Measurements from ENCODE around the gene CCDC169. TPM values are rescaled to one million over a fixed set of nuclear protein-coding genes. Genes with fewer than 3 reads are reported as not detected.
"Not testable (repeated sequence)": the region's sequence is repeated elsewhere in the genome, so short reads cannot be mapped to it uniquely, and the experiment has no call there.

CCDC169 gene
- total RNA-seq, 2 donors from 2014 or later: not detected

DNA sequence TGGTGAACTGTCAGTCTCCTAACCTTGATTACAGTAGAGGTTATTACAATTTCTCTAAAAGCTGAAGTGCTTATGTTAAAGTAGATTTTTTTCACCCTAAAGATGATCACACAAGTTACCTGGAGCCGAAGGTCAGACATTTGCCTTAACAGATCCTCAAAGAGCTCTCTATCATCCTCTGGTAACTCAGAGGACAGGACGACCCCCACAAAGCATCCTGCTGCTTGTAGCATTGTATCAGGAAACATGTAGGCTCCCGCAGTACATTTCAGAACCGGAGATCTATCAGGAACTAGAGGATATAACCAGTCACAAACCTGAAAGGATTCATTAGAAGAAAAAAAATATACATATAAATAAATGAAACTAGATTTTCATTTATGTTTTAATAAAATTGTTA lies 33.7 kb upstream of the CCDC169 start:
- Mint-ChIP-seq H3K27me3 (no peaks in the 10 kb centered on the region), H3K4me3 (no peak overlapping the region), H3K4me1 (ENCODE audit: low read depth in 2 of 2) (peaks cover 9 to 15% of the 10 kb centered on the region in 2 donors), H3K9me3 (no peaks in the 10 kb centered on the region), H3K27ac (peak overlapping the region in 1 of 2 donors; percentile 36), H3K36me3 (peaks cover 12% of the 10 kb centered on the region)
- DNase-seq (ENCODE audit: low spot score) (no peak), ATAC-seq (no peak)

DNA sequence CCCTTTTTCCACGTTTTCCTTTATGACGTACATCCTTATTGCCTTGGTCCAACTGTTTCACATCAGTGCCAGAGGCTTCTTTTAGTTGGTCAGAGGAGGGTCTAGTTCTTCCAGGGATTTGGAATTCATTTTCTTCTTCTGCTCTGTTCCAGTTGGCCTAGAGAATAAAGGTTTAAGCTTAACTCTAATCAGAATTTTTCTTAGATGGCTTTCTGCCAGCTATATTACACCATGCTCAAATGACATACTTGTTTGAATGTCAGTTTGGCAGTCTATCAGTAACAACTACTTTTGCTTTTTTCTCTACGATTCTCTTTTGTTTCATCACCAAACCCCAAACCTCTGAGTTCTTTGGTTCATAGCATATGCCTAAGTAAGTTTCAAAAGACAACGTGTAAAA lies 31.7 kb upstream of the CCDC169 start:
- no peaks in the 10 kb centered on the region for H3K9me3 Mint-ChIP-seq
- ATAC-seq (no peak), DNase-seq (ENCODE audit: low spot score) (no peak)
- H3K4me3 Mint-ChIP-seq: no peak overlapping the region
- H3K27ac Mint-ChIP-seq: no peak overlapping the region
- peaks cover 16% of the 10 kb centered on the region for H3K36me3 Mint-ChIP-seq
- no peaks in the 10 kb centered on the region for H3K27me3 Mint-ChIP-seq
- H3K4me1 Mint-ChIP-seq (ENCODE audit: low read depth in 2 of 2): peaks cover 9 to 11% of the 10 kb centered on the region in 2 donors

DNA sequence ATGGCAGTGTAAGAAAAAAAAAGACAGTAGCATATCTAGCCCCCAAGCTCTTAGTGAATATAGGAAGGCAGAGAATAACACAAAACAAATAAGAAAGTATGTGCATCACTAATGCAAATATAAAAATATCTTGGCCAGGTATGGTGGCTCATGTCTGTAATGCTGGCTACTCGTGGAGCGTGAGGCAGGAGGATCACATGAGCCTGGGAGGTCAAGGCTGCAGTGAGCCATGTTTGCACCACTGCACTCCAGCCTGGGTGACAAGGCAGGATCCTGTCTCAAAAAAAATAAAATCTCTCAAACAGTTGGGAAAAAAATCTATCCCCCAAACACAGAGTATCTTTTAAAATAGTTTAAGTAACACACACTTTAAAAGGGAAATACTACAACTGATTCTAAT lies 31.2 kb upstream of the CCDC169 start:
- Mint-ChIP-seq H3K4me3 (no peak overlapping the region), H3K36me3 (peaks cover 17% of the 10 kb centered on the region), H3K4me1 (ENCODE audit: low read depth in 2 of 2) (peaks cover 4 to 6% of the 10 kb centered on the region in 2 donors), H3K9me3 (no peaks in the 10 kb centered on the region), H3K27me3 (no peaks in the 10 kb centered on the region), H3K27ac (no peak overlapping the region)
- ATAC-seq: no peak
- no peak for DNase-seq (ENCODE audit: low spot score)

DNA sequence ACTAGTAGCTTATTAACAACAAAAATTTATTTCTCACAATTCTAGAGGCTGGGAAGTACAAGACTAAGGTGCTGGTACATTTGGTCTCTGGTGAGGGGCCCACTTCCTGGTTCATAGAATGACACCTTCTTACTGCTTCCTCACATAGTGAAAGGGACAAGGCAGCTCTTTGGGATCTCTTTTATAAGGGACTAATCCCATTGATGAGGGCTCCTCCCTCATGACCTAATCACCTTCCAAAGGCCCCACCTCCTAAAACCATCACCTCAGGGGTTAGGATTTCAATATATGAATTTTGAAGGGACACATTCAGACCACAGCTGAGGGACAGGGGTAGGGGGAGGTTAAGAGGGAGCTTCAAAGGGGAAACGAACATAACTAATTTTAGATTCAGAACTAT lies 28.3 kb upstream of the CCDC169 start:
- Mint-ChIP-seq H3K36me3 (peaks cover 20% of the 10 kb centered on the region), H3K27me3 (no peaks in the 10 kb centered on the region), H3K27ac (peak overlapping the region in 1 of 2 donors; percentile 54), H3K9me3 (no peaks in the 10 kb centered on the region), H3K4me1 (ENCODE audit: low read depth in 2 of 2) (peaks cover 1% of the 10 kb centered on the region in 2 donors), H3K4me3 (no peak overlapping the region)
- ATAC-seq: no peak
- no peak for DNase-seq (ENCODE audit: low spot score)

DNA sequence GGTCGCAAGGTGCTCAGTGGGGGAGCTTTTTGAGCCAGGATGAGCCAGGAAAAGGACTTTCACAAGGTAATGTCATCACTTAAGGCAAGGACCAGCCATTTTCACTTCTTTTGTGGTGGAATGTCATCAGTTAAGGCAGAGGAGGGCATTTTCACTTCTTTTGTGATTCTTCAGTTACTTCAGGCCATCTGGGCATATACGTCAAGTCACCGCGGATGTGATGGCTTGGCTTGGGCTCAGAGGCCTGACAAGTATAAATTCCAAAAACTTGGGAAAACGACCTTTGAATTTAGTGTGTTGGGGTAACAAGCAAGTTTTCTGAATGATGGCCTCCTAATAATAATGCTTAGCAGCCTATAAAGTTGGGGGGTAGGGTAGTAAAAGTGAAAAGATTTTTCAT lies 27.3 kb upstream of the CCDC169 start:
- not testable (repeated sequence) for DNase-seq (ENCODE audit: low spot score); H3K27me3 Mint-ChIP-seq; ATAC-seq; H3K27ac Mint-ChIP-seq; H3K4me3 Mint-ChIP-seq; H3K9me3 Mint-ChIP-seq
- Mint-ChIP-seq H3K4me1 (ENCODE audit: low read depth in 2 of 2) (peaks cover 12% of the 10 kb centered on the region in 2 donors), H3K36me3 (peaks cover 19% of the 10 kb centered on the region)

DNA sequence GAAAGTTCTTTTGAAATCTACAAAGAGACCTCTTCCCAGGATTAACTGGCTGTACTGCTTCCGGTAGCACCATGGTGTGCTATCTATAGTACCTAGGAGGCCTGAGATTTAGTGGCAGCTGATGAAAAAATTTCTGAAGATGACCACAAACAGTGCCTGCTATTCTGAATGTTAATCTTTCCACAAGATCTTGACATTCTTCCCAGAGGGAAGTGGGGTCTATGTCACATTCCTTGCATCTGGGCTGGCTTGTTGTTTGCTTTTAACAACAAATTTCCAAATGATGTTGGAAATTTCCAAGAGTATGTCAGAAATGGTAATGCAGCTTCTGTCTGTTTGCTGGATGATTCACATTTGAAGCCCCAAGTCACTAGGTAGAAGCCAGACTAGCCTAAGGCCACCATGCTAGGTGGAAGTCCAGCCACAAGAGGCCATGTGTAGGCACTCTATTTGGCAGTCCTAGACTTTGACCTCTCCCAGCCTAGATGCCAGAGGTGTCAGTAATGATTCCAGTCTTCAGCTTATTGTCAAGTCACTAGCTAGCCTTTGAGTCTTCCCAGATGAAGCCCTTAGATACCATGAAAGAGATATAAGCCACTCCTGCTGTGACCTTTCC lies 26.4 kb upstream of the CCDC169 start:
- H3K36me3 Mint-ChIP-seq: peaks cover 25% of the 10 kb centered on the region
- no peak overlapping the region for H3K4me3 Mint-ChIP-seq
- DNase-seq (ENCODE audit: low spot score) (no peak), ATAC-seq (no peak)
- H3K9me3 Mint-ChIP-seq: no peaks in the 10 kb centered on the region
- H3K27me3 Mint-ChIP-seq: no peaks in the 10 kb centered on the region
- H3K4me1 Mint-ChIP-seq (ENCODE audit: low read depth in 2 of 2): peaks cover 19% of the 10 kb centered on the region in 2 donors
- H3K27ac Mint-ChIP-seq: no peak overlapping the region

DNA sequence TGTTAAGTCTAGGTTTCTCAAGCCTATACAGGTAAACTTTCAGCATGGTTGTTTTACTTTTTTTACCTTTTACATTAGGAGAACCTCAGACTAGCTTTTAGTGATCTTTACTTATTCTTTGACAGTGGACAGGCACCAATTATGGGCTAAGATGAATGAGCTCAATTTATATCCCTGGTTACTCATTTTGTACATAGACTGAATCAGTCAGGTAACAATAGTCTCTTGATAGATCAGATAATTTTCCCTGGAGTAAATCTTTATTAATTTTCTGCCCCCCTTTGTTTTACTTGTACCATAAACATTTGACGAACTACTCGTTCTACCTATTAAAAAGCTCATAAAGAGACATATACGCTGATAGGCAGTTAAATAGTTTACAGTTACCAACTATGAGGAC lies 25.8 kb upstream of the CCDC169 start:
- Mint-ChIP-seq H3K36me3 (peaks cover 21% of the 10 kb centered on the region), H3K27me3 (no peaks in the 10 kb centered on the region), H3K4me1 (ENCODE audit: low read depth in 2 of 2) (peaks cover 19% of the 10 kb centered on the region in 2 donors), H3K9me3 (no peaks in the 10 kb centered on the region), H3K4me3 (no peak overlapping the region), H3K27ac (no peak overlapping the region)
- ATAC-seq: no peak
- no peak for DNase-seq (ENCODE audit: low spot score)

DNA sequence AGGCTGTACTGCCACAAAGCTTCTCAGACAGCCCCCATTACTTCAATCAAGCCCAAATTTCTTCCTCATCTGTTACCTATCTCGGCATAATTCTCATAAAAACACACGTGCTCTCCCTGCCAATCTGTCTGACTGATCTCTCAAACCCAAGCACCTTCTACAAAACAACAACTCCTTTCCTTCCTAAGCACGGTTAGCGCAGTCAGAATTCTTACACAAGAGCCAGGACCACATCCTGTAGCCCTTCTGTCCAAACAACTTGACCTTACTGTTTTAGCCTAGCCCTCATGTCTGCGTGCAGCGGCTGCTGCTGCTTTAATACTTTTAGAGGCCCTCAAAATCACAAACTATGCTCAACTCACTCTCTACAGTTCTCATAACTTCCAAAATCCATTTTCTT lies 22.2 kb upstream of the CCDC169 start:
- H3K4me3 Mint-ChIP-seq: peak overlapping the region; percentile 26
- H3K9me3 Mint-ChIP-seq; ATAC-seq; H3K27me3 Mint-ChIP-seq; DNase-seq (ENCODE audit: low spot score): not testable (repeated sequence)
- H3K4me1 Mint-ChIP-seq (ENCODE audit: low read depth in 2 of 2): peaks cover 19 to 31% of the 10 kb centered on the region in 2 donors
- H3K36me3 Mint-ChIP-seq: peaks cover 18% of the 10 kb centered on the region
- H3K27ac Mint-ChIP-seq: peak overlapping the region; percentile 24 to 55

DNA sequence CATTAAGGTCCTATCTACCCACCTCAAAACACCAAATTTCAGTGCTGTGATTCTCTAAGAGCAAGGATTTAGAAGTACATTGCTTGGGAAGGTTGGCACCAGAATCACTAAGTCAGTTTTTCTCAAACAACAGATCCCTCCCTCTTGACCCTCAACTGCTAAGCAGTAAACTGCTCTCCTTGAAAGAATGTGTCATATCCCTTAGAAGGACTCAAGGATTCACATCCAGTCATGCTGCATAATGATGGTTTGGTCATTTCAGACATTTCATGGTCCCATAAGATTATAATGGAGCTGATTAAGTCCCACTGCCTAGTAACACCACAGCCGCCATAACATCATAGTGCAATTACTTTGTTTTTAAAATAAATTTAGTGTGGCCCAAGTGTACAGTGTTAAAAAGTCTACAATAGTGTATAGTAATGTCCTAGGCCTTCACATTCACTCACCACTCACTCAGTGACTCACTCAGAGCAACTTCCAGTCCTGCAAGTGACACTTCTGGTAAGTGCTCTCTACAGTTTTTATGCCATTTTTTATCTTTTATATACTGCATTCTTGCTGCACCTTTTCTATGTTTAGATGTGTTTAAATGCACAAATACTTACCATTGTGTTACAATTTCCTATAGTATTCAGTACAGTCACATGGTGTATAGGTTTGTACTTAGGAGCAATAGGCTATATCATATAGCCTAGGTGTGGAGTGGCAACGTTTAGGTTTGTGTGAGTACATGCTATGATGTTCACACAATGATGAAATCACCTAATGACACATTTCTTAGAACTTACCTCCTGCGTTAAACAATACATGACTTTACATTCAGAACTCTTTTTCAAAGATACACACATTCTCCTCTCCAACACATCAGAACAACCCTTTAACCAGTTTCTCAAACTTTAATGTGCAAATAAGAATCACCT lies 15.7 kb upstream of the CCDC169 start:
- Mint-ChIP-seq H3K4me1 (ENCODE audit: low read depth in 2 of 2) (peaks cover 8 to 25% of the 10 kb centered on the region in 2 donors), H3K36me3 (peaks cover 19% of the 10 kb centered on the region), H3K4me3 (no peak overlapping the region), H3K9me3 (no peaks in the 10 kb centered on the region), H3K27me3 (no peaks in the 10 kb centered on the region), H3K27ac (peak overlapping the region in 1 of 2 donors; percentile 63)
- DNase-seq (ENCODE audit: low spot score) (no peak), ATAC-seq (peak; percentile 51 to 53)

DNA sequence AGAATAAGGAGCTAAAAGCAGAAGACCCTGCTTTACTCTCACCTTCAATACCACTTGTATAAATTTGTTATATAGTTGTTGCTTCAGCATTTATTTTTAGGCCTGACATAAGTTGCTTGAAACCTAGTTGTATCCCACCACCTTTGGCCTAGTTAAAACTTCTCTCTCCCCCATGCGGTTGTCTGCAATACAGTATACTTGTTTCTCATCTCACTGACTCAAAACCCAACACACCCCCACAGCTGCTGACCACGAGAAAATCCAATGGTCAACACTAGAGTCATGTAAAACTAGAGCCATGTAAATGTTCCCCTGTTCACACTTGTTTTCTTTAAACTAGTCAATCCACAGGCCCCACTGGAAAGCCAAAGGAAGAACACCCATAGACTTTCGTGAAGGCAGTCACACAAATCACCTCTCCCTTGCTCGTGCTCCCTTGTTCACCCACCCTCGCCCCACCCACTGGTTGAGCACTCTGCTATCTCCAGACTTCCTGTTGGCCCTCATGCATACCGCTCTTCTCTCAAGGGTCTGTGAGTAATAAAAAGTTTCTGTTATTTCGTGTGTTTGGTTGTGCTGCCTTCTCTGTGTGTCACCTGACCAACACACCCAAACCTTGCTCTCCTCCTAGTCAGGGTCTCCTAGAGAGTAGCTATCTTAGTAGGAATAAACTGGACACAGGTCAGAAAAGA lies 12.9 kb upstream of the CCDC169 start:
- DNase-seq (ENCODE audit: low spot score): no peak
- Mint-ChIP-seq H3K4me3 (peak overlapping the region; percentile 9), H3K4me1 (ENCODE audit: low read depth in 2 of 2) (peaks cover 8 to 13% of the 10 kb centered on the region in 2 donors), H3K9me3 (no peaks in the 10 kb centered on the region), H3K27ac (peak overlapping the region in 1 of 2 donors; percentile 28), H3K36me3 (peaks cover 19% of the 10 kb centered on the region), H3K27me3 (no peaks in the 10 kb centered on the region)
- peak; percentile 63 to 74 for ATAC-seq

DNA sequence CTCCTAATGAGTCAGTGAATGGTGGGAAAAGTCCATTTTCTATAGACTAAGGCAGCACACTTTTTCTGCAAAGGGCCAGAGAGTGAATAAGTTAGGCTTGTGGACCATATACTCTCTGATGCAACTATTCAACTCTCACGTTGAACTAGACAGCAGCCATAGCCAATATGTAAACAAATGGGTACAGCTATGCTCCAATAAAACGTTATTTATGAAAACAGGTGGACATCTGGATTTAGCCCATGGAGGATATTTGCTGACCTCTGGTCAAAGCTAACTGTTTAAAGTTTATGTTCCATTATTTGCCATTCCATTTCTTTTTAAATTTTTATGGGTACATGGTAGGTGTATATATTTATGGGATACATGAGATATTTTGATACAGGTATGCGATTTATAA lies 4.7 kb upstream of the CCDC169 start:
- Mint-ChIP-seq H3K27ac (no peak overlapping the region), H3K4me3 (no peak overlapping the region), H3K27me3 (peaks cover 7 to 9% of the 10 kb centered on the region in 2 donors), H3K36me3 (peaks cover 5% of the 10 kb centered on the region), H3K9me3 (no peaks in the 10 kb centered on the region), H3K4me1 (ENCODE audit: low read depth in 2 of 2) (peaks cover 0 to 10% of the 10 kb centered on the region in 2 donors)
- DNase-seq (ENCODE audit: low spot score): no peak
- ATAC-seq: no peak

DNA sequence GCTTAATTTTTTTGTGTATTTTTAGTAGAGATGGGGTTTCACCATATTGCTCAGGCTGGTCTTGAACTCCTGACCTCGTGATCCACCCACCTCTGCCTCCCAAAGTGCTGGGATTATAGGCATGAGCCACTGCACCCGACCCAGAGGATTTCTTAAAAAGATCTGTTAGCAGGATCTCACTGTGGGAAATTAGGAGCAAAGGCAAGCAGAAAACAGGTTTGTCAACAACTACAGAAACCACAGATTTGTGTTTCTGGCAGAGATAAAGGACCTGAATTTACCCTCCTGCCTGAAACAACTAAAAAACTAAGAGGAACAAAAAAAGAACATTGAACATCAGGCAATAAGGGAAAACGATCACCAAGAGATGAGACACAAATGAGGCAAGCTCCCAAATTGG lies 1.9 kb upstream of the CCDC169 start:
- H3K27me3 Mint-ChIP-seq: peaks cover 13 to 17% of the 10 kb centered on the region in 2 donors

DNA sequence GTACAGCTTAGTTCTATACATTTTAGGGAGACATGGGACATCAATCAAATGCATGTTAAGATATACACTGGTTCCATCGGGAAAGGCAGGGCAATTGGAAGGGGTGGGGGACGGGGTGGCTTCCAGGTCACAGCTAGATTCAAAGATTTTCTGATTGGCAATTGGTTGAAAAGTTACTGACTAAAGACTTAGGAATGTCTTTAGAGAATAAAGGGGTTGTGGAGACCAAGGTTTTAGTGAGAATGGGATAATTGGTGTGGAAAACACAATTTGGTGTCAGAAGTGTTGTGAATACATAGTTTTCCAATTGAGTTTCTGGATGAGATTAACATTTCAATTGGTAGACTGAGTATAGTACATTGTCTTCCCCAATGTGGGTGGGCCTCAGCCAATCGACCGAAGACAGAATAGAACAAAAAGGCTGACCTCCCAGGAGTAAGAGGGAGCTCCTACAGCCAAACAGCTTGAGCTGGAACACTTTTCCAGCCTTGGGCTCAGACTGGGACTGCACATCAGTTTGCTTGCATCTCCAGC lies 988 bp upstream of the CCDC169 start:
- H3K4me3 Mint-ChIP-seq: peak overlapping the region; percentile 71
- H3K27me3 Mint-ChIP-seq: peaks cover 17 to 18% of the 10 kb centered on the region in 2 donors
- H3K4me1 Mint-ChIP-seq (ENCODE audit: low read depth in 2 of 2): peaks cover 0 to 10% of the 10 kb centered on the region in 2 donors
- no peak for ATAC-seq
- H3K27ac Mint-ChIP-seq: no peak overlapping the region
- no peaks in the 10 kb centered on the region for H3K9me3 Mint-ChIP-seq
- H3K36me3 Mint-ChIP-seq: no peaks in the 10 kb centered on the region
- no peak for DNase-seq (ENCODE audit: low spot score)

More for the DNA sequence above, 1.9 kb upstream of the CCDC169 start:
- not testable (repeated sequence) for H3K27ac Mint-ChIP-seq; H3K4me3 Mint-ChIP-seq; ATAC-seq; H3K36me3 Mint-ChIP-seq; DNase-seq (ENCODE audit: low spot score); H3K4me1 Mint-ChIP-seq (ENCODE audit: low read depth in 2 of 2); H3K9me3 Mint-ChIP-seq
